ENCODE measurements around the gene TUBB4B. TPM values are rescaled to one million over a fixed set of nuclear protein-coding genes. Genes with fewer than 3 reads are reported as not detected.
A peak's percentile ranks its signal among the peaks of the same experiment; 100 is the strongest.

The TUBB4B gene
- total and polyA plus RNA-seq, 7 donors, result 141 to 505 (median 196) TPM

GRCh38 chr9:137268538-137269201, 27.6 kb downstream of the TUBB4B start:
- Histone ChIP-seq H3K9me3 (no peaks in the 10 kb centered on the region), H3K27ac (peak overlapping the region; percentile 51 to 66 (median 60)), H3K4me1 (peaks cover 0 to 17% (median 16%) of the 10 kb centered on the region in 4 donors), H3K27me3 (no peaks in the 10 kb centered on the region), H3K36me3 (peaks cover 35 to 72% (median 53%) of the 10 kb centered on the region in 4 donors), H3K4me3 (no peak overlapping the region)
- TF ChIP-seq POLR2AphosphoS5 (IDR thresholded peaks at IDR 0.05) (no peak), CTCF (IDR thresholded peaks at IDR 0.05) (no peak), POLR2A (IDR thresholded peaks at IDR 0.05) (no peak), EP300 (IDR thresholded peaks at IDR 0.05) (no peak)
- intact Hi-C loops (cut with DNase I), result no loop called here
- WGBS, 2 donors, result 72 to 75% methylated on average over 19 of the region's 19 CpGs
- no peak for DNase-seq

- 23 to 53% methylated on average over 17 of the region's 17 CpGs for WGBS, 2 donors
- DNase-seq, result peak; percentile 79
- intact Hi-C loops (cut with DNase I), result no loop called here
- H3K27me3 ChIP-seq, result peaks cover 0 to 6% (median 0%) of the 10 kb centered on the region in 3 donors
- peaks cover 35 to 72% (median 47%) of the 10 kb centered on the region in 4 donors for H3K36me3 ChIP-seq
- TF ChIP-seq CTCF (IDR thresholded peaks at IDR 0.05) (no peak), POLR2A (IDR thresholded peaks at IDR 0.05) (no peak), POLR2AphosphoS5 (IDR thresholded peaks at IDR 0.05) (peak in 3 of 4 donors; percentile 19 to 37 (median 22)), EP300 (IDR thresholded peaks at IDR 0.05) (peak in 1 of 4 donors; percentile 33)
- no peaks in the 10 kb centered on the region for H3K9me3 ChIP-seq
- H3K4me3 ChIP-seq, result no peak overlapping the region
- peaks cover 0 to 17% (median 16%) of the 10 kb centered on the region in 4 donors for H3K4me1 ChIP-seq
- peak overlapping the region; percentile 51 to 66 (median 60) for H3K27ac ChIP-seq
These were observed 28.2 kb downstream of the TUBB4B start for GRCh38 chr9:137269231-137269772.

- no peak overlapping the region for H3K27ac ChIP-seq
- no peak for DNase-seq
- intact Hi-C loops (cut with DNase I), result no loop called here
- peaks cover 28 to 57% (median 34%) of the 10 kb centered on the region in 4 donors for H3K36me3 ChIP-seq
- H3K9me3 ChIP-seq, result no peaks in the 10 kb centered on the region
- TF ChIP-seq CTCF (IDR thresholded peaks at IDR 0.05) (no peak), POLR2A (IDR thresholded peaks at IDR 0.05) (no peak), EP300 (IDR thresholded peaks at IDR 0.05) (no peak), POLR2AphosphoS5 (IDR thresholded peaks at IDR 0.05) (no peak)
- H3K4me1 ChIP-seq, result peaks cover 0 to 19% (median 18%) of the 10 kb centered on the region in 4 donors
- no peak overlapping the region for H3K4me3 ChIP-seq
- WGBS, 2 donors, result 76 to 91% methylated on average over 32 of the region's 32 CpGs
- H3K27me3 ChIP-seq, result peaks cover 0 to 19% (median 0%) of the 10 kb centered on the region in 3 donors
These were observed 30.0 kb downstream of the TUBB4B start for GRCh38 chr9:137270929-137271695.

- no peak overlapping the region for H3K27ac ChIP-seq
- intact Hi-C loops (cut with DNase I), result no loop called here
These were observed 30.6 kb downstream of the TUBB4B start for GRCh38 chr9:137271696-137272076.

More at GRCh38 chr9:137271696-137272076, 30.6 kb downstream of the TUBB4B start:
- 33 to 53% methylated on average over 3 of the region's 3 CpGs for WGBS, 2 donors
- TF ChIP-seq EP300 (IDR thresholded peaks at IDR 0.05), result no peak
- no peak for TF ChIP-seq POLR2AphosphoS5 (IDR thresholded peaks at IDR 0.05)
- TF ChIP-seq CTCF (IDR thresholded peaks at IDR 0.05), result no peak
- TF ChIP-seq POLR2A (IDR thresholded peaks at IDR 0.05), result no peak
- DNase-seq, result no peak
- Histone ChIP-seq H3K4me3 (no peak overlapping the region), H3K27me3 (peaks cover 4 to 25% (median 5%) of the 10 kb centered on the region in 3 donors), H3K4me1 (peaks cover 0 to 25% (median 24%) of the 10 kb centered on the region in 4 donors), H3K9me3 (no peaks in the 10 kb centered on the region), H3K36me3 (peaks cover 23 to 51% (median 30%) of the 10 kb centered on the region in 4 donors)
